Measurements from ENCODE around the gene ROBO3.
A peak's percentile ranks its signal among the peaks of the same experiment; 100 is the strongest.

ROBO3 gene

DNA sequence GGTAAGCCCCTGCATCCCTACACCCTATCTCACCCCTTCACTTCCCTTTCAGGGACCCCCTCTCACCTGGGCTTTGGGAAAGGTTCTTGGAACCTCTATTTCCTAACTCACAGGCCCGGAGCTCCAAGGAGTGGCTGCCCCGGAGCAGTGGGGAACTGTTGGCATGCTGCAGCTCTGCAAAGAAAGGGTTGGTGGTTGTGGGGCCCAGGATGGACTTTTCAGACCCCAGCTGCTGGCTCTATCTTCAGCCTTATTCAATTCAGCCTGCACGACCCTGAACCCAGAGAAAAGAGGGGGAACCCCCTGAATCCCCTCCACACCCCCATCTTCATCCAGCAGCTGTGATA lies 22.4 kb downstream of the ROBO3 start:
- Histone ChIP-seq H3K4me2 (no peak overlapping the region), H3K27ac (no peak overlapping the region), H4K20me1 (no peaks in the 10 kb centered on the region), H3K4me3 (no peak overlapping the region), H3K36me3 (no peaks in the 10 kb centered on the region), H3K9me3 (no peaks in the 10 kb centered on the region), H3K9ac (no peak overlapping the region), H3K27me3 (no peaks in the 10 kb centered on the region), H3K4me1 (peaks cover 15% of the 10 kb centered on the region)
- TF ChIP-seq Cebpa-rat (IDR thresholded peaks at IDR 0.05), result no peak

DNA sequence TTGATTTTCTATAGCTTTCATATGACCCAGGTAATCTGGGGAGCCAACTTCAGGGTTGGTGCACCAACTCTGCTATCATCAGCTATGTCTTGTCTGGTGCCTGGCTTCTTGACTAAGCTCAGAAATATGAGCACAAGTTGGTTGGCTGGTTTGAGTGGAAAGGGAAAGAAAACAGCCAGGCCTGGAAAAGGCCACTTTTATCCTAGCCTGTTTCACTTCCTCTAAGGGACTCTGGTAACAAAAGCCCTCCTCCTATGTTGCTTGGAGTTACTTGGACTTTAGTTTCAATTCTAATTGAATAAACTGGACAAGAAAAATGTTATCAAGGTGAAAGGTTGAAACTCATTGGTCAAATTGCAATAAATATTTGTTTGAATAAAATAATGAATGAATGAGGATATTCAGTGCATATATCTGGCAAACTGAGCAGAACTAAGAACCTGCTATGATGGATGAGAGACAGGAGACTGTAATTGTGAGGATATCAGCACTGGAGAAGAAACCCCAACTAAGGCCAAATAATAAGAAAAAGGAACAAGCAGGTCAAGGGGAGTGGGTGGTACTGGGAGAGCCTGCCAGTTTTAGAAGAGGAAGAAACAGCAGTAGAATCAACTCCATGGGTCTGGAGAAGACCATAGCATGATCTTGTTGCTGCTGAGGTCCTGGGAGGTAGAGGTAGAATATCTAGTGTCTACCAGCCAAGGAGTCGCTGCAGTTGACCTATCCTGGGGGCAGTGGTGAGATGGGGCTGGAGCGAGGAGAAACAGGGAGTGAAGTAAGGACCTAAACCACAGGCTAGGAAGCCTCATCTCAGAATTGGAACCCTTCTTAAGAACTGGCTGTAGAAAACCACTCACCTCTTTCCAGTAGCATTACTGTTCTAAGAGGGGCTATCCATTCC lies 24.2 kb downstream of the ROBO3 start:
- H3K4me1 ChIP-seq, result no peaks in the 10 kb centered on the region
- H3K36me3 ChIP-seq, result no peaks in the 10 kb centered on the region
- H3K4me2 ChIP-seq, result 0 out of 2 replicates have a peak overlapping the region, but pooled peaks have one; percentile 3
- H3K9me3 ChIP-seq, result no peaks in the 10 kb centered on the region
- H3K4me3 ChIP-seq, result no peak overlapping the region
- H3K27ac ChIP-seq, result no peak overlapping the region
- no peaks in the 10 kb centered on the region for H4K20me1 ChIP-seq
- TF ChIP-seq Cebpa-rat (IDR thresholded peaks at IDR 0.05), result no peak
- H3K27me3 ChIP-seq, result no peaks in the 10 kb centered on the region
- H3K9ac ChIP-seq, result no peak overlapping the region

DNA sequence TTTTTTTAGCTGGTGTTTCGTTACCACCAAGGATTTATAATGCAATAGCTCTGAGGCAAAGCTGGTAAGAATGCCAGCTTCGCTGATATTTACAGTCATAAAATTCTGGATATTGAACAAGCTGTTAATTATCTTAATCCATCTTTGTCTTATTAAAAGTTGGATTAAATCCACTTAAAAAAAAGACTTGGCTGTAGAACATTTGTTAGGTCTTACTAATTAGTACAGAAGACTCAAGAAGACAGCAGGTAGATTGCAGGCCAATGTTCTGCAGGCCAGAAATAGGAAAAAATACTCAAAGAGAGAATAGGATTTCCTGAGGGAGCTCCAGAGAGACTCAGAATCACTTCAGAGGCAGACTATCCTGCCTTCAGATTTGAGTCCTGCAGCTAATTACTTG lies 24.9 kb downstream of the ROBO3 start:
- Histone ChIP-seq H4K20me1 (no peaks in the 10 kb centered on the region), H3K4me2 (no peak overlapping the region), H3K4me1 (no peaks in the 10 kb centered on the region), H3K27me3 (no peaks in the 10 kb centered on the region), H3K36me3 (no peaks in the 10 kb centered on the region), H3K9ac (no peak overlapping the region), H3K9me3 (no peaks in the 10 kb centered on the region), H3K4me3 (no peak overlapping the region), H3K27ac (no peak overlapping the region)
- TF ChIP-seq Cebpa-rat (IDR thresholded peaks at IDR 0.05), result no peak

DNA sequence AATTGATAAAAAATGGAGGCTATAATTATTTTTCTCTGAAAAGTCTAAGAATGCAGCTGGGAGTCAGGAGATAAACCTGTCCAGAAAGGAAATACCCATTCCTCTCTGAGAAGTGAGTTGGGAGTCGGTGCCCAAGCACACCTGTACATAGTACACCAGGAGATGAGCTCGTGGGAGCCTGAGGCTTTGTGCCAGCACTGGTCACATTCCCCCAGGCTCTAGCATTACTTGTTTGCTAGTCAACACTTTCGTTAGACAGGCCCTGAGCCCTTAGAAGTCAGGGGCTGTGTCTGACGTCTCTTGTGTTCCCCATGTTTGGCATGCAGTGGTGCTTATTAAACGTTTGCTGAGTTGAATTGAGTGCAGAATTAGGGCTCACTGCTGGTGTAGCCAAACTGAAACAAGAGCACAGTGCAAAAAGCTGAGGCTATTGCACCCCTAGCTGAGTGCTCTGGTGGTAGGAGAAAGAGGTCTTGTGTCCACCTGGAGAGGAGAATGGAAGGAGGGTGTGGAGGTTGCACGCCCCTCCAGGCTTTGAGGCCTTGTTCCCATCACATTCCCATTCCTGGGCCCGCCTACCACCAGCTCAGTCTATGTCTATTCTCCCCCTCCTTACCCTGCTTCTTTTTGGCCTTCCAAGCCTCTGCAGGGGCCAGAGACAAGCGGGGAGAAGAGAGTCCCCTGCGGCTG lies 25.6 kb downstream of the ROBO3 start:
- no peaks in the 10 kb centered on the region for H3K36me3 ChIP-seq
- H3K9me3 ChIP-seq, result no peaks in the 10 kb centered on the region
- no peak overlapping the region for H3K27ac ChIP-seq
- H3K4me2 ChIP-seq, result no peak overlapping the region
- H4K20me1 ChIP-seq, result no peaks in the 10 kb centered on the region
- no peak for TF ChIP-seq Cebpa-rat (IDR thresholded peaks at IDR 0.05)
- H3K27me3 ChIP-seq, result no peaks in the 10 kb centered on the region
- no peak overlapping the region for H3K4me3 ChIP-seq
- no peak overlapping the region for H3K9ac ChIP-seq
- no peaks in the 10 kb centered on the region for H3K4me1 ChIP-seq

DNA sequence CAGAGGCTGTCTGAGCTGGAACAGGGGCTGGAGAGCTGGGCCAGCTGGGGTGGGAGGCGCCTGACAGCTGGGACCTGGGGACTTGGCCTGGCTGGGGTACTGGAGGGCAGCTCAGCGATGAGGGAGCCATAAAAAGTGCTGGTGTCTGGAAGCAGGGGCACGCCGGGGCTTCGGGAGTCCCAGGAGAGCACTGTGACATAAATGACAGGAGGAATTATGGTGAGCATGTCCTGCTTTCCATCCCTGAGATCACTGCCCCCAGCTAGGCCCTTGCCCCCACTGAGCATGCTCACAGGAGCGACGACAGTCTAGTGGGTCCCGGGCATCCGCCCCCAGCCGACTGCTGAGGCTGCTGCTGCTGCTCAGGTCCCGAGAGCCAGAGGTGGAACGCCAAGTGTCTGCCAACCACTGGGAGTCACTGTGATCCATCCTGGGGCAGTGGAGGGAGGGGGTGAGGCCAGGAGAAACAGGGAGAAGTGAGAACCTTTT lies 26.2 kb downstream of the ROBO3 start:
- Histone ChIP-seq H3K27ac (no peak overlapping the region), H3K9ac (no peak overlapping the region), H3K4me3 (no peak overlapping the region), H4K20me1 (no peaks in the 10 kb centered on the region), H3K9me3 (no peaks in the 10 kb centered on the region), H3K4me1 (no peaks in the 10 kb centered on the region), H3K4me2 (no peak overlapping the region), H3K36me3 (no peaks in the 10 kb centered on the region), H3K27me3 (no peaks in the 10 kb centered on the region)
- no peak for TF ChIP-seq Cebpa-rat (IDR thresholded peaks at IDR 0.05)

DNA sequence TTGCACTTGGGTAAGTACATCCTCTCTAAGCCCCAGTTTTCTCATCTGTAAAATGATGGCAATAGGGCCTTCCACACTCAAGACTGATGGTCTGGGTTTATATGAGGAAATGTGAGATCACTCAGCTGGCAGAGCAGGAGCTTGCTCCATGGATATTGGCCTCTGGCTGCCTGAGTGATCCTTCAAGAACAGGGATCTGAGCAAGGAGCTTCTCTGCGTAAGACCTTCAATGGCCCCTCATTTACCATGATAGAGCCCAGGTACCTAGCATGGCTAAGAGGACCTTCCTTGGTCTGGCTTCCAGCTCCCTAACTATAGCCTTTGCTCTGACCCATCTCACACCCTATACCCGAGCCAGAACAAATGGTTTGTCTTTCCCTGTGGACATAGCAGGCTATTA lies 26.9 kb downstream of the ROBO3 start:
- TF ChIP-seq Cebpa-rat (IDR thresholded peaks at IDR 0.05), result no peak
- H3K9ac ChIP-seq, result no peak overlapping the region
- no peaks in the 10 kb centered on the region for H3K27me3 ChIP-seq
- no peaks in the 10 kb centered on the region for H4K20me1 ChIP-seq
- no peak overlapping the region for H3K27ac ChIP-seq
- H3K4me2 ChIP-seq, result no peak overlapping the region
- no peaks in the 10 kb centered on the region for H3K9me3 ChIP-seq
- H3K4me3 ChIP-seq, result no peak overlapping the region
- H3K4me1 ChIP-seq, result peaks cover 6% of the 10 kb centered on the region
- no peaks in the 10 kb centered on the region for H3K36me3 ChIP-seq

DNA sequence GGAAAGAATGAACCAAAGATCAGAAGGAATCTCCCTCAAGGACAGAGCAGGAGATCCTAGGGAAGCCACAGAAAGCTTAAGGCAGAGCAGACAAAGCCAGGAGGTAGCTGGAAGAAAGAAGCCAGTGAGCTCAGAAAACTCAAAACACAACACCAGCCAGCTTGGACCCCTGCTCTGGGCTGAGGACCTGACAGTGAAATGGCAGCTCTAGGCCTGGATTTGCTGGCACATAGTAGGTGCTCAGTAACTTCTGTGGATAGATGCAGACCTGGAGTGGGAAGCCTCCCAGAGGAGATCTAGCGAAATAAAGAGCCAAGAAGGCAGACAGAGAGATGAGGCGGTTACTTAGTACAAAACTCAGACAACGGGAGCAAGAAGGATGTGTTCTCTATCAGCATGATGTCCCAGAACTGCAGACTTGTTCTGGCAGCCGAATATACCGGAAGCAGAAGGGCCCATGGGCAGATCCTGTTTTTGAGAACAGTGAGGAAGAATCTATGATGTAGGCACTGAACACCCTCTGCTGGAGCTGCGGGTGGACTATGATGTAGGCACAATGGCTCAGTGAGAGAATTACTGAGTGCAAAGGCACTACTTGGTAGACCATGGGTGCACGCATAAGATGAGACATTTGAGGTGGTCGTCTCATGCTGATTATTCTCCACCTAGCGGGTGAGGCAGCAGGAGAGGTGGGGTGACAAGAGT lies 27.7 kb downstream of the ROBO3 start:
- TF ChIP-seq Cebpa-rat (IDR thresholded peaks at IDR 0.05), result no peak
- no peaks in the 10 kb centered on the region for H3K36me3 ChIP-seq
- H3K4me3 ChIP-seq, result no peak overlapping the region
- H3K9me3 ChIP-seq, result no peaks in the 10 kb centered on the region
- H3K4me2 ChIP-seq, result no peak overlapping the region
- H3K4me1 ChIP-seq, result peaks cover 13% of the 10 kb centered on the region
- H4K20me1 ChIP-seq, result no peaks in the 10 kb centered on the region
- no peak overlapping the region for H3K27ac ChIP-seq
- no peak overlapping the region for H3K9ac ChIP-seq
- no peaks in the 10 kb centered on the region for H3K27me3 ChIP-seq

DNA sequence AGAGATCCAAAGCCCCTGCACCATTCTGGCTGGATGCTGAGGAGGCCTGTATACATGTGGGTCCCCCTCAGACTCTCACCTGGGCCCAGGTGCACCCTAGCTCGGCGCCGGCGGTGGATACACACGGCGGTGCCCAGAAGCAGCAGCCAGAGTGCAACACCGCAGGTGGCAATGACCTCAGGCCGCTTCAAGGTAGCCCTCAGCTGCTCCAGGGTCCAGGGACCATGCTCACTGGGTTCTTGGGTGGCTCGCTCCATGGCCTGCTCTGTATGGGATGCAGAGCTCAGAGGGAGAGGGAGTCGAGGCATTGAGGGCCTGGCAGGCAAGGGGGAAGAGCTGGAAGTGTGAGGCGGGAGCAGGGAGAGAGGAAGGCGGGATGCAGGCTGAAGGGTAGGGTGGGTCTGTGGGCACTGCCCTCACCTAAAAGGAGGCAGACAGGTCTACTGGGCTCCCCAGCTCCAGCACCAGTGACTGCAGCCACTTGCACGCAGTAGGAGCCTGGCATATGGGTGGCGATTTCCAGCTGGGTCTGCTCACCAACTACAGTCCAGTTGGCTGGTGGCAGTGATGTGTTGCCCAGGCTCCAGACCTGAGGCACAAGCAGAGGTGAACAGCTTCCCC lies 28.7 kb downstream of the ROBO3 start:
- Histone ChIP-seq H3K9me3 (no peaks in the 10 kb centered on the region), H3K27ac (no peak overlapping the region), H3K9ac (no peak overlapping the region), H3K4me3 (no peak overlapping the region), H3K4me1 (peaks cover 23% of the 10 kb centered on the region), H4K20me1 (no peaks in the 10 kb centered on the region), H3K4me2 (no peak overlapping the region), H3K27me3 (no peaks in the 10 kb centered on the region), H3K36me3 (no peaks in the 10 kb centered on the region)
- TF ChIP-seq Cebpa-rat (IDR thresholded peaks at IDR 0.05), result no peak

DNA sequence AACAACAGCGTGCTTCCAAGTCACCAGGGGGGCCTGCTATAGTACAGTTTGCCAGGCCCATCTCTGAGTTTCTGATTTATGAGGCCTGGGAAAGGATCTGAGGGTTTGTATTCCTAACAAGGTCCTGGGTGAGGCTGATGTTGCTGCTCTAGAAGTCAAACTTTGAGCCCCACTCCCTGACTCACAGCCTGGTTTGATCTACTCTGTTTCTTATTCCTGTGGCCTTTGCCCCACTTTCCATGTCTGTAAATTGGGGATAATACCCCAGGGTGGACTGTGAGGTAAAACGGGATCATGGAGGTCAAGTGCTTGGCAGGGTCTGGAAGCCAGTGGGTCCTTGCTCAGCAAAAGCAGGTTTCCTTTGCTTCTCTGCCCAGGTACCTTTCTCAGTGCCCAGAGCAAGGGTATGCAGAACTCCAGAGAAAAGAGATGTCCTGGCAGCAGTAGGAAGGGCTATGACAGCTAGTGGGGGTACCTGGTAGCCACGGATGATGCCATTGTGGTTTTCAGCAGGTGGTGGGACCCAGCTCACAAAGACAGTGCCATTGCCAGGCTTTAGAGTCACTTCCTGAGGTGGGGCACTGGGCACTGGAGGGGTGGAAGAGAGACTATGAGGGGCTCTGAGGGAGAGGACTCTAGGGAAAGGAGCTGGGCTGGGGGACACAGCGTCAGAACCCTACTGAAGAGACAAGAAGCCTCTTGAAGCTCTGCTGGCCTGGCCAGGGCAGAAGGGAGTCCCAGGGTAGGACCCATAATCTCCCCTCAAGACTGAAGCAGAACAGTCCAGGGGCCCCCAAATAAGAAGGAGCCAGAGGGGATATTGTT lies 29.6 kb downstream of the ROBO3 start:
- H3K27me3 ChIP-seq, result no peaks in the 10 kb centered on the region
- no peaks in the 10 kb centered on the region for H4K20me1 ChIP-seq
- H3K4me1 ChIP-seq, result peaks cover 23% of the 10 kb centered on the region
- no peak overlapping the region for H3K4me3 ChIP-seq
- H3K9me3 ChIP-seq, result no peaks in the 10 kb centered on the region
- H3K36me3 ChIP-seq, result no peaks in the 10 kb centered on the region
- H3K9ac ChIP-seq, result no peak overlapping the region
- no peak overlapping the region for H3K27ac ChIP-seq
- H3K4me2 ChIP-seq, result no peak overlapping the region
- TF ChIP-seq Cebpa-rat (IDR thresholded peaks at IDR 0.05), result no peak

Measured in BLaER1 (cell line).